H1 (cell line): ENCODE measurements around the gene ADA. TPM values are rescaled to one million over a fixed set of nuclear protein-coding genes. Genes with fewer than 3 reads are reported as not detected.
A peak's percentile ranks its signal among the peaks of the same experiment; 100 is the strongest.

Source experiments
- CTCF ChIA-PET: fragments of 300-600 bp; sonication (Branson Sonifier 250); formaldehyde crosslinking; loops from one replicate; lab custom pipeline; 2021; ENCODE audit not compliant: partially characterized antibody; lab: Charles Lee
- POLR2A ChIA-PET: fragments of 300-600 bp; sonication (Branson Sonifier 250); formaldehyde crosslinking; loops from one replicate; lab custom pipeline; 2021; ENCODE audit warnings: inconsistent platforms; ENCODE audit not compliant: partially characterized antibody; lab: Charles Lee
- DNase-seq, 2 experiments: peaks; one replicate each; pipeline versions ENCODE4 v3.0.0 to v3.0.0-alpha.2; 2010 to 2022; ENCODE audit warnings: low spot score in 2 of 2, low read depth in 1 of 2, mixed read lengths in 1 of 2
- FAIRE-seq: peaks from 2 replicates; lab custom pipeline; 2011; peaks lifted over from hg19 to GRCh38; lab: Jason Lieb, UNC
- H2AFZ ChIP-seq: 2 replicates; pipeline ENCODE4 v1.8.1; 2012; ENCODE audit warnings: low read length, inconsistent platforms
- H2AK5ac ChIP-seq: 2 replicates; pipeline ENCODE4 v1.6.1; 2013; ENCODE audit warnings: low read depth, low read length
- H2BK120ac ChIP-seq: replicated peaks from 2 replicates; pipeline ENCODE3; 2013; ENCODE audit warnings: low read depth, low read length, inconsistent platforms
- H2BK12ac ChIP-seq: 2 replicates; pipeline ENCODE4 v1.6.1; 2013; ENCODE audit warnings: low read depth, low read length
- H2BK15ac ChIP-seq: 2 replicates; pipeline ENCODE4 v1.6.1; 2013; ENCODE audit warnings: low read length
- H2BK20ac ChIP-seq: 2 replicates; pipeline ENCODE4 v1.6.1; 2013; ENCODE audit warnings: low read length
- H2BK5ac ChIP-seq: 2 replicates; pipeline ENCODE4 v1.6.1; 2013; ENCODE audit warnings: low read depth, low read length
- H3K14ac ChIP-seq: 2 replicates; pipeline ENCODE4 v1.6.1; 2013; ENCODE audit warnings: inconsistent platforms; ENCODE audit not compliant: insufficient read length
- H3K18ac ChIP-seq: 2 replicates; pipeline ENCODE4 v1.6.1; 2013; ENCODE audit warnings: low read length; ENCODE audit errors: extremely low read depth
- H3K23ac ChIP-seq: 2 replicates; pipeline ENCODE4 v1.6.1; 2013; ENCODE audit warnings: inconsistent platforms; ENCODE audit not compliant: insufficient read length
- H3K23me2 ChIP-seq: 2 replicates; pipeline ENCODE4 v1.6.1; 2013; ENCODE audit warnings: low read depth, low read length
- H3K27ac ChIP-seq: 2 replicates; pipeline ENCODE4 v1.6.1; 2011; ENCODE audit warnings: low read depth, low read length, inconsistent platforms
- H3K27me3 ChIP-seq, 4 experiments: replicated peaks in 1 of 4; 1 replicate in 1 of 4; 2 replicates in 3 of 4; pipeline versions ENCODE4 v1.6.1 to v1.8.1; 2011 to 2013; ENCODE audit warnings: low read length in 3 of 4, mild to moderate bottlenecking in 3 of 4, inconsistent platforms in 2 of 4, mixed read lengths in 2 of 4, moderate library complexity in 1 of 4; ENCODE audit not compliant: control insufficient read depth in 3 of 4, insufficient read depth in 3 of 4; ENCODE audit errors: extremely low read depth in 1 of 4
- H3K36me3 ChIP-seq, 4 experiments: 2 replicates each; pipeline versions ENCODE4 v1.6.1 to v1.8.1; 2011 to 2013; ENCODE audit warnings: mild to moderate bottlenecking in 4 of 4, low read length in 3 of 4, moderate library complexity in 2 of 4, control low read depth in 1 of 4, inconsistent platforms in 1 of 4; ENCODE audit not compliant: insufficient read depth in 4 of 4, control insufficient read depth in 2 of 4
- H3K4ac ChIP-seq: replicated peaks from 2 replicates; pipeline ENCODE3; 2013; ENCODE audit warnings: low read length, low read depth, mixed read lengths, inconsistent platforms; ENCODE audit not compliant: insufficient read length
- H3K4me1 ChIP-seq, 4 experiments: replicated peaks in 1 of 4; 1 replicate in 1 of 4; 2 replicates in 3 of 4; pipeline versions ENCODE4 v1.6.1 to v1.8.1; 2011 to 2013; ENCODE audit warnings: low read length in 3 of 4, inconsistent platforms in 2 of 4, mixed read lengths in 1 of 4; ENCODE audit not compliant: insufficient read depth in 4 of 4, control insufficient read depth in 3 of 4
- H3K4me2 ChIP-seq, 2 experiments: 2 replicates each; pipeline versions ENCODE4 v1.6.1 to v1.8.1; 2011 to 2013; ENCODE audit warnings: low read depth in 2 of 2, low read length in 2 of 2, control low read depth in 1 of 2, inconsistent platforms in 1 of 2, mild to moderate bottlenecking in 1 of 2; ENCODE audit not compliant: insufficient read depth in 1 of 2
- H3K4me3 ChIP-seq, 4 experiments: fragments of 200-600, 300-600 bp in 1 of 4; sonication (generic), shearing (Covaris generic), sonication (Bioruptor Twin) in 1 of 4; 2 replicates each; pipeline versions ENCODE4 v1.5.1 to v1.8.1; 2011 to 2016; ENCODE audit warnings: low read length in 4 of 4, low read depth in 3 of 4, control low read depth in 2 of 4, inconsistent platforms in 2 of 4, mild to moderate bottlenecking in 2 of 4, mixed read lengths in 1 of 4, moderate library complexity in 1 of 4; ENCODE audit not compliant: insufficient read depth in 2 of 4; ENCODE audit errors: extremely low read depth in 1 of 4
- H3K56ac ChIP-seq: replicated peaks from 2 replicates; pipeline ENCODE3; 2013; ENCODE audit warnings: low read depth, mild to moderate bottlenecking, mixed read lengths, low read length, inconsistent platforms; ENCODE audit not compliant: insufficient read length
- H3K79me1 ChIP-seq: 2 replicates; pipeline ENCODE4 v1.6.1; 2013; ENCODE audit warnings: low read depth, low read length, control low read depth
- H3K79me2 ChIP-seq, 2 experiments: 2 replicates each; pipeline versions ENCODE4 v1.6.1 to v1.8.1; 2012 to 2013; ENCODE audit warnings: low read length in 2 of 2, mild to moderate bottlenecking in 2 of 2, inconsistent platforms in 1 of 2; ENCODE audit not compliant: insufficient read depth in 2 of 2, control insufficient read depth in 1 of 2
- H3K9ac ChIP-seq, 4 experiments: replicated peaks in 1 of 4; 1 replicate in 1 of 4; 2 replicates in 3 of 4; pipeline versions ENCODE4 v1.6.1 to v1.8.1; 2011 to 2013; ENCODE audit warnings: low read depth in 3 of 4, low read length in 3 of 4, control low read depth in 2 of 4, mild to moderate bottlenecking in 2 of 4, moderate library complexity in 2 of 4, inconsistent platforms in 1 of 4; ENCODE audit errors: extremely low read depth in 1 of 4
- H3K9me3 ChIP-seq, 2 experiments: 2 replicates each; pipeline versions ENCODE4 v1.6.1 to v1.8.1; 2012 to 2013; ENCODE audit warnings: mild to moderate bottlenecking in 2 of 2, moderate library complexity in 2 of 2, control low read depth in 1 of 2, inconsistent platforms in 1 of 2, low read depth in 1 of 2, low read length in 1 of 2, mixed read lengths in 1 of 2; ENCODE audit not compliant: insufficient read depth in 2 of 2
- H4K20me1 ChIP-seq, 2 experiments: replicated peaks in 1 of 2; 2 replicates each; pipeline versions ENCODE3 to v1.8.1; 2011 to 2013; ENCODE audit warnings: inconsistent platforms in 2 of 2, low read length in 2 of 2, mild to moderate bottlenecking in 1 of 2; ENCODE audit not compliant: insufficient read depth in 2 of 2, control insufficient read depth in 1 of 2
- H4K5ac ChIP-seq: 2 replicates; pipeline ENCODE4 v1.6.1; 2013; ENCODE audit warnings: low read length, low read depth, mixed read lengths, inconsistent platforms; ENCODE audit not compliant: insufficient read length
- H4K8ac ChIP-seq: 2 replicates; pipeline ENCODE4 v1.8.0; 2013; ENCODE audit warnings: mild to moderate bottlenecking, moderate library complexity, low read length, inconsistent platforms; ENCODE audit not compliant: insufficient read depth; ENCODE audit errors: extremely low read depth
- H4K91ac ChIP-seq: replicated peaks from 2 replicates; pipeline ENCODE3; 2013; ENCODE audit warnings: low read length, mixed read lengths, inconsistent platforms; ENCODE audit not compliant: insufficient read length
- CTBP2 ChIP-seq: IDR thresholded peaks from 2 replicates; pipeline ENCODE4 v1.7.0; 2011; ENCODE audit warnings: borderline replicate concordance, mild to moderate bottlenecking, moderate library complexity, mixed read lengths, low read length; ENCODE audit not compliant: insufficient read depth, insufficient read length
- GTF2F1 ChIP-seq: IDR thresholded peaks from 2 replicates; pipeline ENCODE4 v1.6.1; 2012; ENCODE audit warnings: low read depth, low read length, improper control_type of control experiment, borderline replicate concordance
- HDAC6 ChIP-seq: IDR thresholded peaks from one replicate; pipeline ENCODE4 v1.7.1; 2012; ENCODE audit warnings: low read depth, mild to moderate bottlenecking, inconsistent platforms, low read length, moderate library complexity
- JUND ChIP-seq: IDR thresholded peaks from 2 replicates; pipeline ENCODE4 v1.6.1; 2011; ENCODE audit warnings: mild to moderate bottlenecking, improper control_type of control experiment, low read length
- POU5F1 ChIP-seq: IDR thresholded peaks from 2 replicates; pipeline ENCODE4 v1.6.1; 2011; ENCODE audit warnings: low read depth, mild to moderate bottlenecking, low read length, moderate library complexity
- RXRA ChIP-seq: IDR thresholded peaks from 2 replicates; pipeline ENCODE4 v1.6.1; 2011; ENCODE audit warnings: low read depth, mild to moderate bottlenecking, low read length, moderate library complexity; ENCODE audit not compliant: insufficient read depth
- SAP30 ChIP-seq: fragments of 300-600 bp; sonication (generic); IDR thresholded peaks from 2 replicates; pipeline ENCODE4 v1.7.1; 2012; ENCODE audit warnings: low read length, moderate library complexity, mild to moderate bottlenecking, inconsistent platforms; ENCODE audit not compliant: insufficient read depth, insufficient replicate concordance
- SIN3A ChIP-seq, 2 experiments: IDR thresholded peaks in 1 of 2; conservative IDR thresholded peaks in 1 of 2; 2 replicates each; pipeline ENCODE4 v1.6.1; 2011 to 2012; ENCODE audit warnings: low read length in 2 of 2, improper control_type of control experiment in 1 of 2, low read depth in 1 of 2, mild to moderate bottlenecking in 1 of 2
- SP4 ChIP-seq: IDR thresholded peaks from 2 replicates; pipeline ENCODE4 v1.6.1; 2012; ENCODE audit warnings: low read length, inconsistent platforms
- TCF12 ChIP-seq: IDR thresholded peaks from 2 replicates; pipeline ENCODE4 v1.6.1; 2011; ENCODE audit warnings: low read depth, mild to moderate bottlenecking, low read length
- WGBS, 2 experiments: shearing (Covaris generic) in 1 of 2; methylation state at CpG; one replicate each; pipeline versions ENCODE4 v1.1.6 to v1.1.7; 2013 to 2015; ENCODE audit warnings: low lambda C conversion rate in 2 of 2, mixed read lengths in 2 of 2, inconsistent platforms in 1 of 2, low coverage in 1 of 2, missing lambda C conversion rate in 1 of 2; ENCODE audit not compliant: insufficient replicate concordance in 2 of 2, insufficient coverage in 1 of 2, insufficient read length in 1 of 2; ENCODE audit errors: extremely low coverage in 1 of 2, missing lambda C conversion rate in 1 of 2; 5-methylcytosine and 5-hydroxymethylcytosine counted together
- polyA plus RNA-seq, 7 experiments: library from polyadenylated mRNA; depleted of rRNA in 3 of 7; stranded (reverse) in 5 of 7; unstranded in 2 of 7; fragments of >200 nt in 5 of 7; fragments of 200-250 nt in 2 of 7; gene quantifications; 1 replicate in 5 of 7; 2 replicates in 1 of 7; 4 replicates in 1 of 7; pipeline versions ENCODE4 v1.2.1 to v1.2.3, GENCODE V29; 2011 to 2013; ENCODE audit warnings: missing spikeins in 2 of 7, mixed read lengths in 2 of 7
- total RNA-seq: library from RNA; stranded (reverse); fragmentation: NEBNext Ultra II Directional; extraction: Animal tissue kit (Norgen Biotek cat#: 25700); gene quantifications from 2 replicates; pipeline ENCODE4 v1.2.1, GENCODE V29; 2021

The ADA gene
- total and polyA plus RNA-seq, 2 of the 8 experiments (the other 6 are each of a cell fraction or from before 2014, with no cell fraction given) = 19.9 to 32.8 TPM

GRCh38 chr20:44646023-44646640 is 5.4 kb downstream of the ADA start:
- no peak overlapping the region; a peak in 1 of 7 replicates for H3K9ac ChIP-seq
- H2BK15ac ChIP-seq = 0 out of 2 replicates have a peak overlapping the region, but pooled peaks have one; percentile 81
- no peak overlapping the region for H2BK120ac ChIP-seq
- peak overlapping the region; percentile 45 for H4K91ac ChIP-seq
- FAIRE-seq = no peak
- H3K14ac ChIP-seq = no peak overlapping the region
- H3K23me2 ChIP-seq = peaks cover 2% of the 10 kb centered on the region; the same call in 1 of the 2 replicates
- H3K4me1 ChIP-seq = peaks cover 17 to 44% (median 32%) of the 10 kb centered on the region in 4 experiments
- H3K18ac ChIP-seq = peak overlapping the region; percentile 85
- H3K23ac ChIP-seq = no peak overlapping the region
- TF ChIP-seq GTF2F1 (no peak), JUND (no peak), HDAC6 (no peak), TCF12 (0 out of 2 replicates have a peak, but pooled peaks have one; percentile 35), SIN3A (conservative IDR thresholded peaks at IDR 0.05 in 1 of 2, IDR thresholded peaks at IDR 0.05 in 1 of 2; ENCODE audit: low read depth in 1 of 2, low read length in 2 of 2) (peak in 1 of 2 experiments; percentile 55; a peak in 1 of 4 replicates), CTBP2 (peak; percentile 46), RXRA (no peak), POU5F1 (no peak), SAP30 (no peak), SP4 (no peak)
- H3K36me3 ChIP-seq = no peaks in the 10 kb centered on the region
- no peak overlapping the region for H2AK5ac ChIP-seq
- H3K9me3 ChIP-seq = no peaks in the 10 kb centered on the region
- no peak overlapping the region for H3K4me3 ChIP-seq
- 72% methylated on average over 4 of the region's 4 CpGs; no CpG with 5 or more reads in 1 of the 2 experiments for WGBS, 2 experiments
- no peak overlapping the region for H3K4ac ChIP-seq
- H2BK12ac ChIP-seq = peak overlapping the region; percentile 75; the same call in 1 of the 2 replicates
- no peak for DNase-seq
- peak overlapping the region; percentile 28; the same call in 1 of the 2 replicates for H3K27ac ChIP-seq
- no peak overlapping the region; a peak in 1 of 4 replicates for H3K4me2 ChIP-seq
- POLR2A ChIA-PET = interaction anchor here (0.7 to 1.2 kb wide), 2 partner anchors 9 to 38 kb away, joined by 3 read pairs; no protein-coding TSS in a partner anchor
- no peaks in the 10 kb centered on the region for H4K20me1 ChIP-seq
- peak overlapping the region; percentile 77; the same call in 1 of the 2 replicates for H2BK5ac ChIP-seq
- CTCF ChIA-PET = interaction anchor here (0.8 to 11.0 kb wide), 6 partner anchors 9 to 257 kb away, joined by 3 to 83 read pairs (median 3); no protein-coding TSS in a partner anchor
- 0 out of 2 replicates have a peak overlapping the region, but pooled peaks have one; percentile 80 for H2BK20ac ChIP-seq
- no peak overlapping the region for H3K56ac ChIP-seq
- no peak overlapping the region; the same call in 1 of the 2 replicates for H4K8ac ChIP-seq
- H3K79me2 ChIP-seq = no peaks in the 10 kb centered on the region
- 0 out of 2 replicates have a peak, but pooled peaks cover 2% of the 10 kb centered on the region for H3K79me1 ChIP-seq
- peaks cover 0 to 5% (median 2%) of the 10 kb centered on the region in 4 experiments; a peak in 3 of 7 replicates for H3K27me3 ChIP-seq
- no peak overlapping the region; the same call in 1 of the 2 replicates for H2AFZ ChIP-seq
- H4K5ac ChIP-seq = no peak overlapping the region
